Femur (tissue), 1 donor: Measurements from ENCODE around the gene METTL2B.
"Not testable (repeated sequence)": the region's sequence is repeated elsewhere in the genome, so short reads cannot be mapped to it uniquely, and the experiment has no call there.

ENCODE experiments used
- DNase-seq: peaks from one replicate; pipeline ENCODE4 v3.0.0-alpha.2; 2017

Gene METTL2B

DNA sequence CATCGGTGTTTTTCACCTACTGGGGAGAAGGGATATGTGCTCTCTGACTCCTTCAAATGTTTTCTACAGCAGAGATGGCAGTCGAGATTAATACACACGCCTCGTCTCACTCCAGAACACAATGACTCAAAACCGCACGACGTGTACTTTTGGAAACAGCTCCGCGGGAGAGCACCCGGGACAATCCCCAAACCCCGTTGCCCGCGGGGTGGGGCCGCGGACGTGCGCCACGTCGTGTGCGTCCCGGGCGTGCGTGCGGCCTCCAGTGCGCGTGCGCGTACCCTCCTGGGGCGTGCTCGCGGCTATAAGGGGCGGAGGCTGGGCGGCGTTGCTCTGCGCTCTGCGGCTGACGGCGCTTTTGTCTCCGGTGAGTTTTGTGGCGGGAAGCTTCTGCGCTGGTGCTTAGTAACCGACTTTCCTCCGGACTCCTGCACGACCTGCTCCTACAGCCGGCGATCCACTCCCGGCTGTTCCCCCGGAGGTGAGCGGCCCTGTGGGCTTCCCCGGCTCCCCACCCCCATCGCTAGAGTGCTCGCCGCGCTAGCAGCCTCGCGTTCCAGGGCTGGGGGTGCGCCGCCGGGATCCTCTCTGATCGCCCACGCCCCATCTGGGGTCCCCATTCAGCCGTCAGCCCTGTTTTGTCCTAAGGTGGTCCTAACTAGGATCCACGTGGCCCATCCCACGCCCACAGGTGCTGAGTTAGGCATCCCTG lies 20.8 kb upstream of the METTL2B start, which contains the start of gene HILPDA:
Gene HILPDA (plus strand): TSS at position 336 of the 712 bp plus-strand sequence. CDS start 1,391 bp downstream, outside the sequence.
- peak; percentile 94 for DNase-seq

DNA sequence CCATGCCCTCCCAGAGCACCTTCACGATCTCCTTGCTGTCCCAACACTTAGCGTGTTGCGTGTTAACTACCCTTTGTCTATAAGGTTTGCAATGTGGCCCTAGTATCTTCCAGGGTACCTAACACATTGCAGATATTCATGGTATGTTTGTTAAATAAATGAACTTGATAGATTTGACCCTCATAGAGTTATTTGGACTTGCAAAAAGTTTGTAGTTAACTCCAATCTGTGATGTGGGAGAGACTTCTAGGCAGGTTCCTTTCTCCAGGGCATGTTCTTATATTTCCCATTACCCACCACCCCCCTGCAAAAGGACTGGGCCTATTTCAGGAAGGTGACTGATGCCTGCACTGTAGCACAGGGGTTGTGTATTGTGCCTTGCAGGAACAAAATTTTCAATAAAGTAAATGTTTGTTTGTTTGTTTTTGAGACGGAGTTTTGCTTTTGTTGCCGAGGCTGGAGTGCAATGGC lies 20.3 kb upstream of the METTL2B start:
- no peak for DNase-seq

DNA sequence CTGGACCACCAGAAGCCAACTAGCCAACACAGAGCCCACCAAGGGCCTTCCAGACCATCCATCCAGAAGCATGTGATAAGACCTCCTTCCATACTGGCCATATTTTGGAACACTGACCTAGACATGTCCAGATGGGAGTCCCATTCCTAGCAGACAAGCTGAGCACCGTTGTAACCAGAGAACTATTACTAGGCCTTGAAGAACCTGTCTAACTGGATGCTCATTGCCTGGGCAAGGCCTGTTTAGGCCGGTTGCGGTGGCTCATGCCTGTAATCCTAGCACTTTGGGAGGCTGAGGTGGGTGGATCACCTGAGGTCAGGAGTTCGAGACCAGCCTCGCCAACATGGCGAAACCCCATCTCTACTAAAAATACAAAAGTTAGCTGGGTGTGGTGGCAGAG lies 19.2 kb upstream of the METTL2B start:
- not testable (repeated sequence) for DNase-seq

DNA sequence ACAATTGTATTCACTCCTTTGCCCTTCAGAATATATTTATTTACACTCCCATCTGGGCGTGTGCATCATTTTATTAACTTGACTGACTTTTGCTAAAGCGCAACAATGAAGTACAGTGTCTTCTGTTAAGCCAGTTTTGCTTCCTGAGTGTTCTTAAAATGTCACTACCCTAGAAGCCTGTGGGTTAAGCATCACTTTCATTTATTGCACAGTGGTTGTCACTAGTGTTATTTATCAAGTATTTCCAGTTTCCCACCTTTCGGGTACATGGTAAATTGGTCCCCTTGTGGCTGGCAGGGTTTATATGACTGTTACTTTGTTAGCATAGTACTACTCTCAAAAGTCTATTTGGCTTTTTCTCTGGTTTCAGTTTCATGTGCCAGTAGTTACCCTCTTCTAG lies 17.6 kb upstream of the METTL2B start:
- DNase-seq: no peak

DNA sequence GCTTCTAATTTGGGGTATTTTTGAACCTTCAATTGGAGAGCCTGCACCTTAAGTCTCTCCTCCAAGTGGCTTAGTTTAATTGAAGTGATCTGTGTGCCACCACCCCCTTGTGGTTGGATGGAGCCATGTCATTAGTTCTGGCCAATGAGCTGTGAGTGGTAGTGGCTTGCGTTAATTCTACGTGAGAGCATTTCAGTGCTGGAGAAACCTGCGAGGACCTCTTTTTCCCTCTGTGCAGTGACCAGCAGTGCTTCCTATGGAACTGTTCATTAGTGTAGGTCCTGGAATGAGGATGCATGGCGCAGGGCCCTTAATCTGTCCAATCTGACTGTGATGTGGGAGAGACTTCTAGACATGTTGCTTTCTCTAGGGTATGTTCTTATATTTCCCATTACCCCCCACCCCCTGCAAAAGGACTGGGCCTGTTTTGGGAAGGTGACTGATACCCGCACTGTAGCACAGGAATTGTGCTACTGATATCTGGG lies 17.1 kb upstream of the METTL2B start:
- DNase-seq: peak; percentile 73

DNA sequence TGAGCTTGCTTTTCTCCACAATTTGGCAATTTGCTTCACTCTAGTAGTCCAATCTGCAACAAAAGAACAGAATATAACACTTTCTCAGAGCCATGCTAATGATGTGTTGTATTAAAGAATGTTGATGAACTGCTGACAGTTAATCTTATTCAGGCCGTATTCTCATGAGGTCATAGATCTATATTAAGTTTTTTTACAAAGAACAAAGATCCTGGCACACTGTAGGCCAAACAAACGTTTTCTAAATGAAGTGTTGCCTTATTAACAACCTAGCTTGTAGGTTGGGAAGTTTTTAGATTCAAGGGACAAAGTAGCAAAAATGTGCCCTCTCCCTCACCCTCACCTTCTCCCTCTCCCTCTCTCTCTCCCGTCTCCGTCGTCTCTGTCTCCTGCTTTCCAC lies 14.1 kb upstream of the METTL2B start:
- DNase-seq: no peak

DNA sequence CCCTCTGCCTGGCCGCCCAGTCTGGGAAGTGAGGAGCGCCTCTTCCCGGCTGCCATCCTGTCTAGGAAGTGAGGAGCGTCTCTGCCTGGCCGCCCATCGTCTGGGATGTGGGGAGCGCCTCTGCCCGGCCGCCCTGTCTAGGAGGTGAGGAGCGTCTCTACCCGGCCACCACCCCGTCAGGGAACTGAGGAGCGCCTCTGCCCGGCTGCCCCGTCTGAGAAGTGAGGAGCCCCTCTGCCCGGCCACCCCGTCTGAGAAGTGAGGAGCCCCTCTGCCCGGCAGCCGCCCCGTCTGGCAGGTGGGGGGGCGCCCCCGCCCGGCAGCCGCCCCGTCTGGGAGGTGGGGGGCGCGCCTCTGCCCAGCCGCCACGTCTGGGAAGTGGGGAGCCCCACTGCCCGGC lies 13.2 kb upstream of the METTL2B start:
- not testable (repeated sequence) for DNase-seq

DNA sequence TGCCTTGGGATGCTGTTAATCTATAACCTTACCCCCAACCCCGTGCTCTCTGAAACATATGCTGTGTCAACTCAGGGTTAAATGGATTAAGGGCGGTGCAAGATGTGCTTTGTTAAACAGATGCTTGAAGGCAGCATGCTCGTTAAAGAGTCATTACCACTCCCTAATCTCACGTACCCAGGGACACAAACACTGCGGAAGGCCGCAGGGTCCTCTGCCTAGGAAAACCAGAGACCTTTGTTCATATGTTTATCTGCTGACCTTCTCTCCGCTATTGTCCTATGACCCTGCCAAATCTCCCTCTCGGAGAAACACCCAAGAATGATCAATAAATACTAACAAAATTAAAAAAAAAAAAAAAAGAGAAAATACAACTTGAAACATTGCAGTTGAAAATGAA lies 12.6 kb upstream of the METTL2B start:
- DNase-seq: not testable (repeated sequence)

DNA sequence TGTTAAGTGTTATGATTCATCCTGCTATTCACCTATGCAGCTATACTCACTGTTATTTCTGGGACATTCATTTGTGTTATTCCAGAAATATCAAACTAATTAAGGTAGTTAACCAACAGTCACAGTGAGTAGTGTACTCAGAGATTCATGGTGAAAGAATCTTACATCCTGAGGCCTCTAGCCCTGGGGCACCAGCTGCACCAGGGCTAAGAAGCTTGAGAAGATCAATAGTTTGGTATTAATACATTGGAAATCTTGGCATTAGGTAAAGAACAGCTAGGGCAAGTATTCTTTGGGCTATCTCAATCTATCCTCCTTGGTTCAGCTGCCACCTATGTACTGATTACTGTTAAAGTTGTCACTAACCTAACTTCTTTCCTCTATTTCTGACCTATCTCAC lies 9.7 kb upstream of the METTL2B start:
- DNase-seq: not testable (repeated sequence)

DNA sequence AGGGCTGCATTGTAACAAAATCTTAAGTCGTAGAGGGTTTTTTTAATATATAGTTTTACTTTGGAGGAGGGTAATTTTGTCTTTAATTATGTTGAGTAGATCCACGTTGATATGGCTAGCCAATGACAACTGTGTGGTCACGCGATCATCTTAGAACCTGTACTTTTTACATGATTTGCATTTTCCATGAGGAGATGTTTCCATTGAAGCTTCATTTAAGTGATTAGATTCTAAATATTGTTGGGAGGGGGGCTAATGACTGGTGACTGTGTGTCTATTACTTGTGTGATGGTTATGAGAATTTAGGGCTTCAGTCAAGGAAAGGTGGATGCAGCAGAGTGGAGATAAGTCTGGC lies 765 bp downstream of the METTL2B start:
- not testable (repeated sequence) for DNase-seq

DNA sequence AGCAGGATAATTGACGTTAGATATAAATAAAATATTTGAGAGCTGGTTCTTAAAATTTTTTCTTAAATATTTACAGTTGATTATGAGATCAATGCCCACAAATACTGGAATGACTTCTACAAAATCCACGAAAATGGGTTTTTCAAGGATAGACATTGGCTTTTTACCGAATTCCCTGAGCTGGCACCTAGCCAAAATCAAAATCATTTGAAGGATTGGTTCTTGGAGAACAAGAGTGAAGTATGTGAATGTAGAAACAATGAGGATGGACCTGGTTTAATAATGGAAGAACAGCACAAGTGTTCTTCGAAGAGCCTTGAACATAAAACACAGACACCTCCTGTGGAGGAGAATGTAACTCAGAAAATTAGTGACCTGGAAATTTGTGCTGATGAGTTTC lies 2.5 kb downstream of the METTL2B start:
- DNase-seq: not testable (repeated sequence)

DNA sequence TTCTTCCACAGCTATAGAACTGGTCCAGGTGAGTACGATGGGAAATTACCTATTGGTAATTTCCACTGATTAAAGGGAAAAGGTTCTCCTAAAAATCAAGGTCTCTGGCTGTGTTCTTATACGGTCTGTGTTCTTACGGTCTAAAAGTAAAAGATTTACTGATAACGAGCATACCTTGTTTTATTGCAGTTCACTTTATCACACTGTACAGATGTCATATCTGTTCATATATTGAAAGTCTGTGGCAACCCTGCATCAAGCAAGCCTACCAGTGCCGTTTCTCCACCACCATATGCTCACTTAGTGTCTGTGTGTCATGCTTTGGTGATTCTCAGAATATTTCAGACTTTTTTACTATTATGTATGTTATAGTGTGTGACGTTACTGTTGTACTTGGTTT lies 11.6 kb downstream of the METTL2B start:
- not testable (repeated sequence) for DNase-seq

DNA sequence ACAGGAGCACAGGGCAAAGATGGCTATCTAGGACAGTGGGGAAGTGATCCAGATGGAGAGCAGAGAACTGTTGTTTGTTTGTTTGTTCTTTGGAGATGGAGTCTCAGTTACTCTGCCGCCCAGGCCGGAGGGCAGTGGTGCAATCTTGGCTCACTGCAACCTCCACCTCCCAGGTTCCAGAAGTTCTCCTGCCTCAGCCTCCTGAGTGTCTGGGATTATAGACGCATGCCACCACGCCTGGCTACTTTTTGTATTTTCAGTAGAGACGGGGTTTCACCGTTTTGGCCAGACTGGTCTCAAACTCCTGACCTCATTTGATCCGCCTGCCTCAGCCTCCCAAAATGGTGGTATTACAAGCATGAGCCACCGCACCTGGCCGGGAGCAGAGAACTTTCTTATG lies 20.9 kb downstream of the METTL2B start:
- DNase-seq: no peak

DNA sequence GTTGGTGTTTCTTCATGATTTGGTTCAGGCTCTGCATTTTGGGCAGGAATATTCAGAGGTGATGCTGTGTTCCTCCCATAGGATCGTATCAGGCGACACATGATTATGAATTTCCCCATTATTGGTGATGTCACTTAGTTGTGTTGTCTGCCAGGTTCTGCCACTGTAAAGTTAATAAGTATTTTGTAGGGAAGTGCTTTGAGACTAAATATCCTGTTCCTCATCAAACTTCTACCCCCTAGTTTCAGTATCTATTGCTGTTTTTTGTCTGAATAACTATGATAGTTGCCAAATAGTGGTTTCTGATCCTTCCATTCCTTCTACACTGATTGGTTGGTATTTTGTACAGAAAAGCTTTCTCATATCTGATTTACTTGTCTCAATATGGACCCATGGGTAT lies 28.9 kb downstream of the METTL2B start:
- DNase-seq: not testable (repeated sequence)

DNA sequence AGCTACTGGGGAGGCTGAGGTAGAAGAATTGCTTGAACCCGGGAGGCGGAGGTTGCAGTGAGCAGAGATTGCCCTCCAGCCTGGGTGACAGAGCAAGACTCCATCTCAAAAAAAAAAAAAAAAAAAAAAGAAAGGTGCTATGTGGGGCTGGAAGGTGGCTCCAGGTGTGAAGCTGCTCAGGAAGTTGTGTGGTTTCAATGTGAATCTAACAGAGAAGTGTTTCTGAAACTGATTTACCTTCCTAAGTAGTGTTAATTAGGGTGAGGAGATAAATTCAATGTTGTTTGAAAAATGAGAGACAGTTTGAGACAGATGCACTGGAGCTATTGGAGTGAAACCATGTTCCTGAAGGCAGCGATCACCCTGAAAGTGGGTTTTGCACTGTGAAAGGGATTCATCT lies 30.3 kb downstream of the METTL2B start:
- DNase-seq: not testable (repeated sequence)

DNA sequence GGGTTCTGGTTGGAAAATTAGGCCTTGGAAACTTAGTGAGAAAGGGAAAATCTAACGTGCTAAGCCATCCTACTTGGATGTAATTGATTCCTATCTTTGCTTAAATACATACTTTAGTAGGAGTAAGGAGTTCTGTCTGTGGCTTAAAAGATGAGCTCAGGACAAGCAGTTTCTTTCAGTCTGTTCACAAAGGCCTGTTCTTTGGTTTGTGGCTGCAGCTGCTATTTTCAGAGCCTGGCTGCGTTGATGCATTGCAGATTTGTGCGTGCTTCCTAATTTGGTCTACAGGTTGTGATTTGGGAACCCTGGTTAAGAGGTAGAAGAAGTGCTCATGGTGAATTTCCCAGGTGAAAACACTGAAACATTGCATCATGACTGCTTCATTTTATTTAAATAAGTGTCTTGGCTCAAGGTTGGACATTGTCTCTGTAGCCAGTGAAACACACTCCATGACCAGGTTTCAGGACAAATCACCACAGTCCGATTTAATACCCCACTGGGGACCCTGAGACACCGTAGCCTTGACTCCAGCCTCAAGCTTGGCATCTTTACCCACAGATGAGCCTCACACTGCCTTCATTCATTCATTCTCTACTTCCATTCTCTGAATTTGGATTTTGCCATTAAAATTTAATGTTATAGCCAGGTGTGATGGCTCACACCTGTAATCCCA lies 30.9 kb downstream of the METTL2B start:
- not testable (repeated sequence) for DNase-seq

DNA sequence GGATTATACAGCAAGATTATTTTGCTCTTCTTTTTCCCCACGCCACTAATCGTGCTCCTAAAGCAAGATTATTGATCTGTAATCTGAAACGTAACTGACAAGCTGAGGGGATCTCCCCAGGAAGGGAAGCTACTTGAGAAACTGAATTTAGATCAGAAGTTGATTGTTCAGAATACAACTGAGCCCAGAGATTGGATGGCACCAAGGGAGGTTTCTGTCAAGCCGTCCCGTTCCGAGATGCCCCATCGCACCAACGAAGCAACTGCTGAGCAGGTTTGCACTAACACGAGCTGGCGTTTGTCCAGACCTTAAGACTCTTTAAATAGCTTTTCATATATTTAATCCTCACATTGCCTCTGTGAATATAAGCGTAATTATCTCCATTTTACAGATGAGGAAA lies 35.1 kb downstream of the METTL2B start:
- DNase-seq: not testable (repeated sequence)

DNA sequence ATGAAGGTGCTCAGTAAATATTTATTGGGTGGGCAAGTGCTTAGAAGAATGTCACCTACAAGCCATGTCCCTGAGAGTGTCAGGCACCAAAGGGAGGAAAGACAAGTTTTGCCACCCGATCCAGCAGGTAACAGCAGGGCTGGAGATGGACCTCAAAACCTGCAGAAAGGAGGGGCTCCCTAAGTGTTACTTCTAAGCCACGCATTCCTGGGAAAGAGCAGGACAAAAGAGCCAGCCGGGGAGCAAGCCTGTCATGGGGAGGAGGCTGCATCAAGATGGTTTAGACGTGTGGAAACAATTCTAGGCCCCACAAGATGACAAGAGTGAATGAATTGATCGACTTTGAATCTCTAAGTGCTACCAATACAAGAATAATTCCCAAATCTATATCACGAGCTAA lies 38.7 kb downstream of the METTL2B start:
- DNase-seq: not testable (repeated sequence)

DNA sequence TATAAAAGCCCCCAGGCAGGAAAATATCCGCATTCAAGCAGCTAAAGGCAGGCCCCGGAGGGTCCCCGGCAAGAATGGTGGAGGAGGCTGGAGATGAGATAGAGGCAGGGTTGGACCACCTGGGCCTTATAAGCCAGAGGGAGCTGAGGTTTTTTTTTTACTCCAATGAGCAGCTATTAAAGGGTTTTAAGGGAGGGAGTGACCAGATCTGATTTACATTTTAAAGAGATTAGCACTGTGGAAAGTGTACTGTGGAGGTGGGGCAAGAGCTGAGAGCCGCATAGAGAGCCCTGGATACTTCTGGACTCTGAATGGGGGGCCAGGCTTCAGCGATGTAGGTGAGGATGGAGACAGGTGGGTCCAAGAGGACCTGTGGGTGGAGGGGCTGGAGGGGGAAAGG lies 40.5 kb downstream of the METTL2B start:
- DNase-seq: not testable (repeated sequence)

DNA sequence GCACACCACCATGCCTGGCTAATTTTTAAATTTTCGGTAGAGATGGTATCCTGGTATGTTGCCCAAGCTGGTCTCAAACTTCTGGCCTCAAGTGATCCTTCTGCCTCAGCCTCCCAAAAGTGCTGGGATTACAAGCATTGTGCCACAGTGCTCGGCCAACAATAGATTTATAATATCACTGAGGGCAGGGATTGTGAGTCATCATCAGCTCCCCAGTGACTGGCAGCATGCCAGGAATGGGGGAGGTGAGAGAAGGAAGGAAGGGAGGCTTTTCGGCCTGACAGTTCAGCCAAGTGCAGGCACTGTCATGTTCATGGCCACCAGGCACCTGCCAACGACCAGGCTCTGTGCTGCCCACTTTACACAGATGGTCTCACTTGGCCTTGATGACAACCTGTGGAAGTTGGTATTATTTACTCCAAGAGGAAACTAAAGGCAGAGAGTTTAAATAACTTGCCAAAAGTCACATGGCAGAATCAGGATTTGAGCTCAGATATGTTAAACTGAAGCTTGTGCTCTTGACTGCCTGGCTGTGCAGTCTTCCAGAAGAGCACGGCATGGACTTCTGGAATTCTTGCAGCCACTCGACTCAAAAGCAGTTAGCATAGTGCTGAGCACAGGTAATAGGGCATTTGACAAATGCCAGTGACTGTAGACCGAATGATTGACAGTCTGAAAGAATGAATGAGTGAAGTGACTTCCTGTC lies 46.8 kb downstream of the METTL2B start:
- peak; percentile 57 for DNase-seq

DNA sequence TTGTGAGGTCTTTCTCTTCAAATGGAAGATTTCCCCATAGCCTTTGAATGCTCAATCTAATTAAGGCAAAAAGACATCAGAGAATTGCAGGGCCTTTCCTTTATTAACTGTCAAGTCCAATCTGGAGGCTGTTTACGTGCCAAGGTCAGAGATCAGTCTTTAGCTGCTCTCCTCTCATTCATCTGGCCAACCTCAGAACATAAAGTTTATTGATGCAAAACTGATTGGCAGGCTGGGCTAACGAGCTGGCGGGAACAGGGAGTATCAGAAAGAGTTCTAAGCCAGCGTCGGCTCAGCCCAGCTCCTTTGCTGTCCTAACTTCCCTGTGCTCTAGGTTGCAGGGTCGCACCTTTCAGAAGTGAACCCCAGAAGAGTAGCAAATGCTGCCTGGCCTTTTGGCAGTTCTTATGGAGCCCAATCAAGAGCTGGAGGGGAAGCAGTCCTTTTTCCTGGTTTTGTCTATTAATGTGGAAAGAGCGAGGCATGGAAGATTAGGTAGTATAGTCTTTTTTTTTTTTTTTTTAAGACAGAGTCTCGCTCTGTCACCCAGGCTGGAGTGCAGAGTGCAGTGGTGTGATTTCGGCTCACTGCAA lies 47.5 kb downstream of the METTL2B start:
- not testable (repeated sequence) for DNase-seq

DNA sequence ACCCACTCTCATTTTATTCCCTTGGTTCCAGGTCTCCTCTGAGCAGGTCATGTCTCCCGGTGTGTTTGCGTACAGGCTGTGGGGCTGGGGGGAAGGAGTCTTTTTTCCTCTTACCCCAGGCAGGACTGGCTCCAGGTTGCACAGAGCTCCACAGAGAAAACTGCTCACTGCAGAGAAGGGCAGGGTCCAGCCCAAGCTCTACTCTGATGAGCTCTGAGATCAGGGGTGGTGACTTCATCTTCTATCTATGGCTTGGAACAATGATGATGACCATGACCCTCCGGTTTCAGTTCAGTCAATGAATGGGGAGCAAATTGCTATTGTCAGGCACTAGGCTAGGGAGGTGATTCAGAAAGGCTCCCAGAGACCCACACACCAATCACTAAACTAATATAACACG lies 49.0 kb downstream of the METTL2B start:
- not testable (repeated sequence) for DNase-seq

DNA sequence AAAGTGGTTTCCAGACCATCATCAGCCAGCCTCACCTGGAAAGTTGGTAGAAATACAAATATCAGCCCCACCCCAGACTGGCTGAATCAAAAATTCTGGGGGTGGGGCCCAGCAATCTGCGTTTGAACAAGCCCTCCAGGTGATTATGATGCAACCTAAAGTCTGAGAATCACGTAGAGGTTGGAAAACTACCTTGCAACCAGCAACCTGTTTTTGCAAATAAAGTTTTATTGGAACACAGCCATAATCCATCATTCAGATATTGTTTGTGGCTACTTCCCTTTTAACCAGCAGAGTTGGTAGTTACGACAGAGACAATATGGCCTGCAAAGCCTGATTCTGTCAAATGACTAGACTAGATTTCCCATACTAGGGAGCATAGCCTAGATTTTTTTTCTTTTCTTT lies 49.5 kb downstream of the METTL2B start:
- DNase-seq: not testable (repeated sequence)
